IMR-90 (cell line): Measurements from ENCODE around the gene ADGRG3. TPM values are rescaled to one million over a fixed set of nuclear protein-coding genes. Genes with fewer than 3 reads are reported as not detected.

Experiments
- ATAC-seq: fragments of 200-7000 bp; cut with Tn5 transposase; 2 replicates; pipeline ENCODE4 v1.9.1; 2020; ENCODE audit warnings: low read depth, mild to moderate bottlenecking, moderate library complexity
- BruUV-seq: library from RNA; stranded (reverse); fragments of 400-500 nt; replicated peaks from 2 replicates; lab custom pipeline; 2021; lab: Mats Ljungman, UMichigan
- CTCF ChIA-PET: fragments of 300-600 bp; formaldehyde crosslinking; extraction: SDS; loops from one replicate; lab custom pipeline; 2021; ENCODE audit warnings: antibody characterized with exemption; lab: Yijun Ruan, JAX
- POLR2A ChIA-PET: fragments of 300-600 bp; sonication (Branson Sonifier 250); formaldehyde crosslinking; loops from one replicate; lab custom pipeline; 2022; ENCODE audit warnings: antibody characterized with exemption; ENCODE audit not compliant: unreplicated experiment; lab: Charles Lee
- DNase-seq: peaks from one replicate; pipeline ENCODE4 v3.0.0; 2013
- H2AFZ ChIP-seq: replicated peaks from 2 replicates; pipeline ENCODE3; 2013; ENCODE audit warnings: low read length, mild to moderate bottlenecking; ENCODE audit not compliant: poor library complexity
- H2AK5ac ChIP-seq: 2 replicates; pipeline ENCODE4 v1.6.1; 2013; ENCODE audit warnings: low read depth, low read length, inconsistent platforms
- H2AK9ac ChIP-seq: replicated peaks from 2 replicates; pipeline ENCODE3; 2013; ENCODE audit warnings: mild to moderate bottlenecking, low read depth, low read length, moderate library complexity; ENCODE audit not compliant: poor library complexity
- H2BK120ac ChIP-seq: 2 replicates; pipeline ENCODE4 v1.6.1; 2013; ENCODE audit warnings: low read depth, low read length, inconsistent platforms
- H2BK15ac ChIP-seq: 3 replicates; pipeline ENCODE4 v1.6.1; 2013; ENCODE audit warnings: low read depth, low read length, inconsistent platforms
- H2BK20ac ChIP-seq: 2 replicates; pipeline ENCODE4 v1.6.1; 2013; ENCODE audit warnings: low read depth, mild to moderate bottlenecking, inconsistent platforms, low read length, moderate library complexity
- H2BK5ac ChIP-seq: 2 replicates; pipeline ENCODE4 v1.6.1; 2013; ENCODE audit warnings: mild to moderate bottlenecking, low read depth, low read length, inconsistent platforms; ENCODE audit not compliant: poor library complexity, severe bottlenecking
- H3K14ac ChIP-seq: replicated peaks from 2 replicates; pipeline ENCODE4 v1.6.1; 2013; ENCODE audit warnings: low read depth, low read length, inconsistent platforms
- H3K18ac ChIP-seq: 2 replicates; pipeline ENCODE4 v1.6.1; 2013; ENCODE audit warnings: low read depth, low read length, control low read depth
- H3K23ac ChIP-seq: 2 replicates; pipeline ENCODE4 v1.6.1; 2013; ENCODE audit warnings: low read depth, low read length, inconsistent platforms
- H3K27ac ChIP-seq: 2 replicates; pipeline ENCODE4 v1.5.1; 2013; ENCODE audit warnings: mild to moderate bottlenecking, control low read depth, low read length; ENCODE audit not compliant: insufficient read depth
- H3K27me3 ChIP-seq: 2 replicates; pipeline ENCODE4 v1.6.1; 2013; ENCODE audit warnings: low read length; ENCODE audit not compliant: control insufficient read depth, insufficient read depth
- H3K36me3 ChIP-seq: 2 replicates; pipeline ENCODE4 v1.6.1; 2013; ENCODE audit warnings: low read length, mixed read lengths; ENCODE audit not compliant: control insufficient read depth, insufficient read depth
- H3K4ac ChIP-seq: 2 replicates; pipeline ENCODE4 v1.6.1; 2013; ENCODE audit warnings: low read depth, low read length, inconsistent platforms
- H3K4me1 ChIP-seq: 2 replicates; pipeline ENCODE4 v1.6.1; 2013; ENCODE audit warnings: low read length, mixed read lengths; ENCODE audit not compliant: control insufficient read depth, insufficient read depth
- H3K4me2 ChIP-seq: 2 replicates; pipeline ENCODE4 v1.6.1; 2013; ENCODE audit warnings: low read depth, mild to moderate bottlenecking, control low read depth, low read length, moderate library complexity
- H3K4me3 ChIP-seq: 2 replicates; pipeline ENCODE4 v1.5.1; 2013; ENCODE audit warnings: low read depth, mild to moderate bottlenecking, control low read depth, low read length, moderate library complexity; ENCODE audit not compliant: insufficient read depth
- H3K56ac ChIP-seq: 2 replicates; pipeline ENCODE4 v1.6.1; 2013; ENCODE audit warnings: low read length, inconsistent platforms; ENCODE audit not compliant: insufficient read depth; ENCODE audit errors: extremely low read depth
- H3K79me1 ChIP-seq, 2 experiments: 2 replicates each; pipeline ENCODE4 v1.6.1; 2013; ENCODE audit warnings: low read length in 2 of 2, inconsistent platforms in 1 of 2, low read depth in 1 of 2
- H3K9ac ChIP-seq: 2 replicates; pipeline ENCODE4 v1.6.1; 2013; ENCODE audit warnings: low read depth, low read length, control low read depth
- H3K9me1 ChIP-seq: 2 replicates; pipeline ENCODE4 v1.6.1; 2013; ENCODE audit warnings: low read length, inconsistent platforms; ENCODE audit not compliant: insufficient read depth
- H3K9me3 ChIP-seq: 2 replicates; pipeline ENCODE4 v1.6.1; 2013; ENCODE audit warnings: low read length; ENCODE audit not compliant: control insufficient read depth, insufficient read depth
- H4K20me1 ChIP-seq: 2 replicates; pipeline ENCODE4 v1.6.1; 2013; ENCODE audit warnings: low read length, inconsistent platforms; ENCODE audit not compliant: insufficient read depth
- H4K5ac ChIP-seq: 2 replicates; pipeline ENCODE4 v1.6.1; 2013; ENCODE audit warnings: mild to moderate bottlenecking, low read depth, low read length, control low read depth
- H4K8ac ChIP-seq, 2 experiments: 2 replicates each; pipeline ENCODE4 v1.6.1; 2013; ENCODE audit warnings: low read depth in 2 of 2, low read length in 2 of 2, control low read depth in 1 of 2, inconsistent platforms in 1 of 2
- H4K91ac ChIP-seq: 2 replicates; pipeline ENCODE4 v1.6.1; 2013; ENCODE audit warnings: low read depth, low read length, inconsistent platforms; ENCODE audit not compliant: insufficient read depth
- BHLHE40 ChIP-seq: fragments of 150-350 bp; IDR thresholded peaks from 2 replicates; pipeline ENCODE4 v1.6.1; 2016; ENCODE audit warnings: mild to moderate bottlenecking, low read depth, low read length
- CHD1 ChIP-seq: IDR thresholded peaks from 2 replicates; pipeline ENCODE4 v1.6.1; 2012; ENCODE audit warnings: low read depth, low read length, improper control_type of control experiment
- CTCF ChIP-seq: conservative IDR thresholded peaks from 2 replicates; pipeline ENCODE4 v1.5.1; 2012; ENCODE audit warnings: mild to moderate bottlenecking, low read depth, low read length, improper control_type of control experiment
- ELK1 ChIP-seq: fragments of 150-350 bp; IDR thresholded peaks from 2 replicates; pipeline ENCODE4 v1.6.1; 2016; ENCODE audit warnings: low read depth, mild to moderate bottlenecking, low read length, moderate library complexity, borderline replicate concordance
- FOS ChIP-seq: fragments of 150-350 bp; IDR thresholded peaks from 2 replicates; pipeline ENCODE4 v1.6.1; 2016; ENCODE audit warnings: low read depth, low read length
- MAFK ChIP-seq: IDR thresholded peaks from 2 replicates; pipeline ENCODE4 v1.6.1; 2012; ENCODE audit warnings: low read depth, low read length, improper control_type of control experiment
- MXI1 ChIP-seq: IDR thresholded peaks from 2 replicates; pipeline ENCODE4 v1.6.1; 2012; ENCODE audit warnings: low read depth, mild to moderate bottlenecking, low read length, moderate library complexity, borderline replicate concordance
- NFE2L2 ChIP-seq: fragments of 150-350 bp; IDR thresholded peaks from 2 replicates; pipeline ENCODE4 v1.6.1; 2016; ENCODE audit warnings: low read depth, mild to moderate bottlenecking, low read length
- POLR2A ChIP-seq: IDR thresholded peaks from 2 replicates; pipeline ENCODE4 v1.6.1; 2012; ENCODE audit warnings: mild to moderate bottlenecking, low read depth, low read length
- RAD21 ChIP-seq: IDR thresholded peaks from 2 replicates; pipeline ENCODE4 v1.6.1; 2012; ENCODE audit warnings: low read length, improper control_type of control experiment
- RCOR1 ChIP-seq: IDR thresholded peaks from 2 replicates; pipeline ENCODE4 v1.6.1; 2012; ENCODE audit warnings: mild to moderate bottlenecking, low read length, improper control_type of control experiment; ENCODE audit not compliant: insufficient replicate concordance
- RFX5 ChIP-seq: IDR thresholded peaks from 2 replicates; pipeline ENCODE4 v1.8.0; 2012; ENCODE audit warnings: low read depth, mild to moderate bottlenecking, low read length, moderate library complexity
- USF2 ChIP-seq: fragments of 150-350 bp; IDR thresholded peaks from 2 replicates; pipeline ENCODE4 v1.6.1; 2017; ENCODE audit warnings: mild to moderate bottlenecking, antibody characterized with exemption, low read length, low read depth
- WGBS, 2 experiments: methylation state at CpG; one replicate each; pipeline versions ENCODE4 v1.1.5 to v1.1.7; 2013; ENCODE audit warnings: missing lambda C conversion rate in 2 of 2; ENCODE audit not compliant: insufficient read length in 1 of 2; ENCODE audit errors: extremely low coverage in 2 of 2; 5-methylcytosine and 5-hydroxymethylcytosine counted together
- dilution Hi-C: fragments of 300-500 bp; cut with HindIII; formaldehyde crosslinking; loops from one replicate; pipeline ENCODE4 v1.14.3; 2018; ENCODE audit warnings: low sequenced_read_pairs; ENCODE audit not compliant: unreplicated experiment
- in situ Hi-C: fragments of 300-500 bp; cut with MboI; formaldehyde crosslinking; loops from 3 replicates; pipeline ENCODE4 v1.14.3; 2019; ENCODE audit warnings: low sequenced_read_pairs, inconsistent platforms, mixed read lengths
- intact Hi-C: fragments of 100-400 bp; cut with micrococcal nuclease; formaldehyde crosslinking; loops from 2 replicates; pipeline ENCODE4 v1.10.0; 2022
- polyA plus RNA-seq, 3 experiments: library from polyadenylated mRNA; depleted of rRNA; stranded (reverse); fragments of >200 nt; gene quantifications; 2 replicates each; pipeline ENCODE4 v1.2.3, GENCODE V29; 2012; ENCODE audit warnings: low replicate concordance in 1 of 3
- total RNA-seq: library from RNA; depleted of rRNA; stranded (reverse); fragments of >200 nt; gene quantifications from 2 replicates; pipeline ENCODE4 v1.2.3, GENCODE V29; 2012

ADGRG3 gene
- total and polyA plus RNA-seq, 2 of the 4 experiments (the other 2 are of a cell fraction), result not detected

- no peak overlapping the region for H4K8ac ChIP-seq
- WGBS, 2 experiments, result 54% methylated on average over 6 of the region's 16 CpGs; no CpG with 5 or more reads in 1 of the 2 experiments
- DNase-seq (no peak), ATAC-seq (no peak)
- no peak overlapping the region for H3K27ac ChIP-seq
- no peaks in the 10 kb centered on the region for H3K36me3 ChIP-seq
- no peak overlapping the region for H3K4me2 ChIP-seq
- H4K20me1 ChIP-seq, result no peaks in the 10 kb centered on the region
- no TSS peak for BruUV-seq
- peaks cover 51% of the 10 kb centered on the region for H3K27me3 ChIP-seq
- no peak overlapping the region for H4K91ac ChIP-seq
- H2BK15ac ChIP-seq, result no peak overlapping the region
- intact Hi-C loops, result no loop called here
- dilution Hi-C loops, result no loop called here
- H3K4me1 ChIP-seq, result no peaks in the 10 kb centered on the region
- H2BK120ac ChIP-seq, result no peak overlapping the region
- no peak overlapping the region for H3K18ac ChIP-seq
- no peak overlapping the region for H3K23ac ChIP-seq
- no peak for TF ChIP-seq ELK1
- TF ChIP-seq RFX5, result no peak
- no peak for TF ChIP-seq CHD1
- TF ChIP-seq POLR2A, result no peak
- TF ChIP-seq RCOR1, result no peak
- no peak for TF ChIP-seq NFE2L2
- TF ChIP-seq USF2, result no peak
- no peak for TF ChIP-seq MAFK
- no peak for TF ChIP-seq BHLHE40
- TF ChIP-seq MXI1, result no peak
- no peak for TF ChIP-seq FOS
- no peak for TF ChIP-seq RAD21
- TF ChIP-seq CTCF, result no peak
- no peak overlapping the region for H3K4me3 ChIP-seq
- no peak overlapping the region for H3K9ac ChIP-seq
- H3K4ac ChIP-seq, result no peak overlapping the region
- H2BK20ac ChIP-seq, result no peak overlapping the region
- CTCF ChIA-PET, result interaction anchor here (0.6 kb wide), 1 partner anchor 13 kb away, joined by 3 read pairs; no protein-coding TSS in a partner anchor
- H3K79me1 ChIP-seq, result no peaks in the 10 kb centered on the region
- H3K56ac ChIP-seq, result no peak overlapping the region
- no peak overlapping the region for H3K14ac ChIP-seq
- no peaks in the 10 kb centered on the region for H3K9me3 ChIP-seq
- POLR2A ChIA-PET, result no interaction called here
- H3K9me1 ChIP-seq, result no peaks in the 10 kb centered on the region
- no peak overlapping the region for H2AK9ac ChIP-seq
- no peak overlapping the region for H2AFZ ChIP-seq
- in situ Hi-C loops, result no loop called here
- H2AK5ac ChIP-seq, result no peak overlapping the region
- H4K5ac ChIP-seq, result no peak overlapping the region
- H2BK5ac ChIP-seq, result no peak overlapping the region
These were observed 30.8 kb downstream of the ADGRG3 start for GRCh38 chr16:57698812-57699405.
